Measurements from ENCODE around the gene PRKG1.
"Not testable (repeated sequence)": the region's sequence is repeated elsewhere in the genome, so short reads cannot be mapped to it uniquely, and the experiment has no call there.

The PRKG1 gene

GRCh38 chr10:52229291-52229931, 1155.1 kb downstream of the PRKG1 start:
- in situ Hi-C loops (cut with MboI; ENCODE audit: low pct_unique_long_range_greater_than_20kb, low sequenced_read_pairs, unreplicated experiment): no loop called here
- no peak for TF ChIP-seq CTCF (IDR thresholded peaks at IDR 0.05; ENCODE audit: extremely low read depth, insufficient read depth, missing control alignments)
- DNase-seq (ENCODE audit: low spot score): no peak

- peak; percentile 44 for DNase-seq (ENCODE audit: low spot score)
- in situ Hi-C loops (cut with MboI; ENCODE audit: low pct_unique_long_range_greater_than_20kb, low sequenced_read_pairs, unreplicated experiment): no loop called here
These were observed 1158.5 kb downstream of the PRKG1 start for GRCh38 chr10:52232561-52233350.

GRCh38 chr10:52233351-52233991, 1159.2 kb downstream of the PRKG1 start:
- DNase-seq (ENCODE audit: low spot score); in situ Hi-C loops (cut with MboI; ENCODE audit: low pct_unique_long_range_greater_than_20kb, low sequenced_read_pairs, unreplicated experiment): not testable (repeated sequence)

More at GRCh38 chr10:52232561-52233350, 1158.5 kb downstream of the PRKG1 start:
- TF ChIP-seq CTCF (IDR thresholded peaks at IDR 0.05; ENCODE audit: extremely low read depth, insufficient read depth, missing control alignments): no peak

- DNase-seq (ENCODE audit: low spot score): no peak
- TF ChIP-seq CTCF (IDR thresholded peaks at IDR 0.05; ENCODE audit: extremely low read depth, insufficient read depth, missing control alignments): no peak
- in situ Hi-C loops (cut with MboI; ENCODE audit: low pct_unique_long_range_greater_than_20kb, low sequenced_read_pairs, unreplicated experiment): no loop called here
These were observed 1165.5 kb downstream of the PRKG1 start for GRCh38 chr10:52239771-52240170.

- no peak for TF ChIP-seq CTCF (IDR thresholded peaks at IDR 0.05; ENCODE audit: extremely low read depth, insufficient read depth, missing control alignments)
- in situ Hi-C loops (cut with MboI; ENCODE audit: low pct_unique_long_range_greater_than_20kb, low sequenced_read_pairs, unreplicated experiment): no loop called here
- DNase-seq (ENCODE audit: low spot score): no peak
These were observed 1171.3 kb downstream of the PRKG1 start for GRCh38 chr10:52245547-52245946.

GRCh38 chr10:52247929-52248328, 1173.6 kb downstream of the PRKG1 start:
- in situ Hi-C loops (cut with MboI; ENCODE audit: low pct_unique_long_range_greater_than_20kb, low sequenced_read_pairs, unreplicated experiment): not testable (repeated sequence)

GRCh38 chr10:52248697-52249306, 1174.5 kb downstream of the PRKG1 start:
- in situ Hi-C loops (cut with MboI; ENCODE audit: low pct_unique_long_range_greater_than_20kb, low sequenced_read_pairs, unreplicated experiment): no loop called here

More at GRCh38 chr10:52247929-52248328, 1173.6 kb downstream of the PRKG1 start:
- DNase-seq (ENCODE audit: low spot score): not testable (repeated sequence)

More at GRCh38 chr10:52248697-52249306, 1174.5 kb downstream of the PRKG1 start:
- no peak for DNase-seq (ENCODE audit: low spot score)
- no peak for TF ChIP-seq CTCF (IDR thresholded peaks at IDR 0.05; ENCODE audit: extremely low read depth, insufficient read depth, missing control alignments)
